Neuronal stem cell (in vitro differentiated cells): ENCODE results near the gene ZNF350.
A peak's percentile ranks its signal among the peaks of the same experiment; 100 is the strongest.
"Not testable (repeated sequence)": the region's sequence is repeated elsewhere in the genome, so short reads cannot be mapped to it uniquely, and the experiment has no call there.

ENCODE experiments used
- DNase-seq: peaks from one replicate; pipeline ENCODE4 v3.0.0-alpha.2; 2013; ENCODE audit warnings: low spot score
- H2AFZ ChIP-seq: one replicate; pipeline ENCODE4 v1.6.1; 2013; ENCODE audit warnings: mild to moderate bottlenecking, low read length, inconsistent platforms
- H2AK5ac ChIP-seq: 2 replicates; pipeline ENCODE4 v1.6.1; 2013; ENCODE audit warnings: low read depth, mild to moderate bottlenecking, inconsistent platforms, low read length, moderate library complexity, mixed read lengths
- H2BK120ac ChIP-seq: 2 replicates; pipeline ENCODE4 v1.6.1; 2013; ENCODE audit warnings: low read depth, mild to moderate bottlenecking, inconsistent platforms, low read length, moderate library complexity, mixed read lengths
- H2BK12ac ChIP-seq: one replicate; pipeline ENCODE4 v1.6.1; 2013; ENCODE audit warnings: low read length, inconsistent platforms
- H2BK15ac ChIP-seq: 2 replicates; pipeline ENCODE4 v1.6.1; 2013; ENCODE audit warnings: mild to moderate bottlenecking, low read length, inconsistent platforms, mixed read lengths
- H2BK5ac ChIP-seq: one replicate; pipeline ENCODE4 v1.6.1; 2013; ENCODE audit warnings: inconsistent platforms, mild to moderate bottlenecking, low read length, moderate library complexity
- H3K14ac ChIP-seq: one replicate; pipeline ENCODE4 v1.6.1; 2013; ENCODE audit warnings: low read length, inconsistent platforms
- H3K18ac ChIP-seq: 2 replicates; pipeline ENCODE4 v1.6.1; 2013; ENCODE audit warnings: low read length, inconsistent platforms
- H3K23ac ChIP-seq: 2 replicates; pipeline ENCODE4 v1.6.1; 2013; ENCODE audit warnings: low read depth, mild to moderate bottlenecking, mixed read lengths, low read length, inconsistent platforms; ENCODE audit not compliant: poor library complexity
- H3K27ac ChIP-seq: replicated peaks from 3 replicates; pipeline ENCODE4 v1.5.1; 2013; ENCODE audit warnings: low read length, inconsistent platforms
- H3K27me3 ChIP-seq, 3 experiments: 2 replicates each; pipeline ENCODE4 v1.6.1; 2013; ENCODE audit warnings: low read length in 3 of 3, mild to moderate bottlenecking in 2 of 3, inconsistent platforms in 1 of 3, low read depth in 1 of 3, mixed read lengths in 1 of 3, moderate library complexity in 1 of 3; ENCODE audit not compliant: control insufficient read depth in 3 of 3, insufficient read depth in 3 of 3
- H3K36me3 ChIP-seq, 2 donors: replicated peaks in 1 of 2; 2 replicates each; pipeline ENCODE4 v1.6.1; 2013; ENCODE audit warnings: low read length in 2 of 2; ENCODE audit not compliant: control insufficient read depth in 2 of 2, insufficient read depth in 2 of 2
- H3K4ac ChIP-seq: 2 replicates; pipeline ENCODE4 v1.6.1; 2013; ENCODE audit warnings: inconsistent platforms, mild to moderate bottlenecking, low read length, moderate library complexity
- H3K4me1 ChIP-seq, 2 donors: 1 replicate in 1 of 2; 2 replicates in 1 of 2; pipeline ENCODE4 v1.6.1; 2013; ENCODE audit warnings: low read length in 2 of 2, low read depth in 1 of 2; ENCODE audit not compliant: control insufficient read depth in 2 of 2, insufficient read depth in 1 of 2
- H3K4me2 ChIP-seq: one replicate; pipeline ENCODE4 v1.6.1; 2013; ENCODE audit warnings: mild to moderate bottlenecking, low read length, inconsistent platforms; ENCODE audit not compliant: insufficient read depth, poor library complexity, severe bottlenecking
- H3K4me3 ChIP-seq, 2 donors: 2 replicates each; pipeline ENCODE4 v1.5.1; 2013; ENCODE audit warnings: low read length in 2 of 2, mild to moderate bottlenecking in 2 of 2, inconsistent platforms in 1 of 2, moderate library complexity in 1 of 2
- H3K79me1 ChIP-seq: one replicate; pipeline ENCODE4 v1.6.1; 2013; ENCODE audit warnings: low read depth, mild to moderate bottlenecking, inconsistent platforms, low read length, moderate library complexity
- H3K9ac ChIP-seq: one replicate; pipeline ENCODE4 v1.6.1; 2013; ENCODE audit warnings: mild to moderate bottlenecking, low read depth, low read length, inconsistent platforms; ENCODE audit not compliant: poor library complexity
- H3K9me3 ChIP-seq, 2 donors: replicated peaks in 1 of 2; 2 replicates each; pipeline versions ENCODE3 to v1.6.1; 2013; ENCODE audit warnings: low read length in 2 of 2, mild to moderate bottlenecking in 2 of 2, inconsistent platforms in 1 of 2, low read depth in 1 of 2, mixed read lengths in 1 of 2, moderate library complexity in 1 of 2; ENCODE audit not compliant: control insufficient read depth in 2 of 2, insufficient read depth in 1 of 2
- H4K8ac ChIP-seq: one replicate; pipeline ENCODE4 v1.6.1; 2013; ENCODE audit warnings: low read depth, mild to moderate bottlenecking, inconsistent platforms, low read length, moderate library complexity
- H4K91ac ChIP-seq: one replicate; pipeline ENCODE4 v1.6.1; 2013; ENCODE audit warnings: low read length, low read depth, mild to moderate bottlenecking, inconsistent platforms; ENCODE audit not compliant: poor library complexity
- WGBS, 2 donors: extraction: QIAGEN DNeasy Blood & Tissue Kit; methylation state at CpG; one replicate each; pipeline ENCODE4 v1.1.7; 2013; ENCODE audit warnings: missing lambda C conversion rate in 2 of 2, mixed read lengths in 1 of 2; ENCODE audit not compliant: insufficient read length in 2 of 2, insufficient replicate concordance in 1 of 2; ENCODE audit errors: extremely low coverage in 2 of 2; 5-methylcytosine and 5-hydroxymethylcytosine counted together

Gene ZNF350

DNA sequence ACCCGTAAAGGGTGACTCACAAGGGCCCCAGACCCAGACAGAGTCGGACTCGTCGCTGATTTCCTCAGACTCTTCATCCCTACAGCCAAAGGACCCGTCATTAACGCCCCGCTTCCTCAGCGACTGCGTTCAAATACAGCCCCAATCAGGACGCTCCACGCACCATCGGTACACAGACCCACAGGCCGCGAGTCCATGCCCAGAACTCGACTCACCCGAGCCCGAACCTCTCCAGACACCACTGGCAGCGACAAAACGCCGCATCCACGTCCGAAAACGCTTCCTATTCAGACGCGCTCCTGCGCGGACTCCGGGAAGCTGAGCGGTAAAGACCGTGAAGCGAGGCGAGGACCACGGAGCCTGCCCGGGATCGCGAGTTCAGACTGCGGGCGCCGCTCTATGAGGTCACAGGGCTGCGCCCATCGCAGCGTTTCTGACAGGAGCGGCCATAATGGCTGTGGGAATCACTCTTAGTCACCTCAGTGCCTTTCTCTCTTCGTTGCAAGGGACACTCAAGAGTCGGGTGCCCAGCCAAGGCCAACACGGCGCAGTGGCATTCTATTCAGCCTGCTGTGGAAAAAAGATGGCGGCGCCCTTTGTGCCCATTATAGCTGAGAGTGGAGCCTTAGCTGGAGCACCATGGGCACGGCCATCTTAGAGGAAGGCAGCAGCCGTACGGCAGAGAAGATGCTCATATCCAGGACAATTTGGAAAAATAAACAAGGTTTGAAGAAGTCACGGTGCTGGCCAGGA is 41.6 kb upstream of the ZNF350 start, which contains the start of gene ZNF614:
TSS of gene ZNF614 (minus strand) at position 353 of the 753 bp plus-strand sequence. CDS start 2,634 bp downstream, outside the sequence.
- H3K14ac ChIP-seq = peak within 1 kb of the TSS; percentile 4
- H3K4ac ChIP-seq = no peak within 1 kb of the TSS
- H3K9me3 ChIP-seq = peaks cover 8 to 80% of the 10 kb centered on the region in 2 donors
- no peaks in the 10 kb centered on the region for H3K27me3 ChIP-seq
- H3K4me1 ChIP-seq = no peaks in the 10 kb centered on the region
- peak within 1 kb of the TSS; percentile 65 for H3K4me2 ChIP-seq
- no peak within 1 kb of the TSS for H4K91ac ChIP-seq
- H2BK120ac ChIP-seq = no peak within 1 kb of the TSS
- peak within 1 kb of the TSS; percentile 88 for H3K27ac ChIP-seq
- no peak within 1 kb of the TSS for H2BK15ac ChIP-seq
- DNase-seq = peak; percentile 79
- H2BK12ac ChIP-seq = no peak within 1 kb of the TSS
- peak within 1 kb of the TSS; percentile 84 to 99 for H3K4me3 ChIP-seq
- peak within 1 kb of the TSS; percentile 76 for H2BK5ac ChIP-seq
- H2AFZ ChIP-seq = peak within 1 kb of the TSS; percentile 95
- no peak within 1 kb of the TSS for H4K8ac ChIP-seq
- peak within 1 kb of the TSS; percentile 90 for H3K9ac ChIP-seq
- peaks cover 2% of the 10 kb centered on the region for H3K79me1 ChIP-seq
- H2AK5ac ChIP-seq = peak within 1 kb of the TSS; percentile 67
- peak within 1 kb of the TSS; percentile 96 for H3K18ac ChIP-seq
- peaks cover 16 to 54% of the 10 kb centered on the region in 2 donors for H3K36me3 ChIP-seq
- H3K23ac ChIP-seq = peak within 1 kb of the TSS; percentile 38
- WGBS, 2 donors = no CpG with 5 or more reads among the region's 53 CpGs

DNA sequence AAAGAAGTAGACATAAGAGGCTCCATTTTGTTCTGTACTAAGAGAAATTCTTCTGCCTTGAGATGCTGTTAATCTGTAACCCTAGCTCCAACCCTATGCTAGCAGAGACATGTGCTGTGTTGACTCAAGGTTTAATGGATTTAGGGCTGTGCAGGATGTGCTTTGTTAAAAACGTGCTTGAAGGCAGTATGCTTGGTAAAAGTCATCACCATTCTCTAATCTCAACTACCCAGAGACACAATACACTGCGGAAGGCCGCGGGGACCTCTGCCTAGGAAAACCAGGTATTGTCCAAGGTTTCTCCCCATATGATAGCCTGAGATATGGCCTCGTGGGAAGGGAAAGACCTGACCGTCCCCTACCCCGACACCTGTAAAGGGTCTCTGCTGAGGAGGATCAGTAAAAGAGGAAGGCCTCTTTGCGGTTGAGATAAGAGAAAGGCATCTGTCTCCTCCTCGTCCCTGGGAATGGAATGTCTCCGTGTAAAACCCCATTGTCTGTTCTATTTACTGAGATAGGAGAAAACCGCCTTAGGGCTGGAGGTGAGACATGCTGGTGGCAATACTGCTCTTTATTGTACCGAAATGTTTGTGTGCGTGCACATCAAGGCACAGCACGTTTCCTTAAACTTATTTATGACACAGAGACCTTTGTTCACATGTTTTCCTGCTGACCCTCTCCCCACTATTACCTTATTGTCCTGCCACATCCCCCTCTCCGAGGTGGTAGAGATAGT is 39.8 kb upstream of the ZNF350 start:
- no CpG with 5 or more reads among the region's 15 CpGs for whole genome bisulfite sequencing, 2 donors

DNA sequence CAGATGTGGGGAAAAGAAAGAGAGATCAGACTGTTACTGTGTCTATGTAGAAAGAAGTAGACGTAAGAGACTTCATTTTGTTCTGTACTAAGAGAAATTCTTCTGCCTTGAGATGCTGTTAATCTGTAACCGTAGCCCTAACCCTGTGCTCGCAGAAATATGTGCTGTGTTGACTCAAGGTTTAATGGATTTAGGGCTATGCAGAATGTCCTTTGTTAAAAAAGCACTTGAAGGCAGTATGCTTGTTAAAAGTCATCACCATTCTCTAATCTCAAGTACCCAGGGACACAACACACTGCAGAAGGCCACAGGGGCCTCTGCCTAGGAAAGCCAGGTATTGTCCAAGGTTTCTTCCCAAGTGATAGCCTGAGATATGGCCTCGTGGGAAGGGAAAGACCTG is 37.8 kb upstream of the ZNF350 start:
- DNase-seq, H4K8ac ChIP-seq, H3K14ac ChIP-seq, H3K18ac ChIP-seq, H3K9ac ChIP-seq, H2AK5ac ChIP-seq, H3K23ac ChIP-seq, H3K4ac ChIP-seq, H2BK15ac ChIP-seq, H2BK5ac ChIP-seq, H3K4me1 ChIP-seq, H3K27ac ChIP-seq, H2AFZ ChIP-seq, H3K4me2 ChIP-seq, H4K91ac ChIP-seq, H2BK12ac ChIP-seq, H3K27me3 ChIP-seq, H2BK120ac ChIP-seq, H3K79me1 ChIP-seq, H3K4me3 ChIP-seq: not testable (repeated sequence)
- peaks cover 21 to 65% of the 10 kb centered on the region in 2 donors for H3K36me3 ChIP-seq
- H3K9me3 ChIP-seq = peaks cover 9 to 76% of the 10 kb centered on the region in 2 donors
- WGBS, 2 donors = no CpG with 5 or more reads among the region's 4 CpGs

More for the DNA sequence above, 39.8 kb upstream of the ZNF350 start:
- not testable (repeated sequence) for H3K23ac ChIP-seq, H3K4me2 ChIP-seq, H2BK15ac ChIP-seq, H3K4me3 ChIP-seq, H3K18ac ChIP-seq, H2AFZ ChIP-seq, H4K91ac ChIP-seq, H2BK5ac ChIP-seq, H3K27ac ChIP-seq, H2AK5ac ChIP-seq, H3K14ac ChIP-seq, H3K79me1 ChIP-seq, H3K27me3 ChIP-seq, H2BK120ac ChIP-seq, H4K8ac ChIP-seq, H3K4ac ChIP-seq, H3K9ac ChIP-seq, H2BK12ac ChIP-seq, H3K4me1 ChIP-seq, DNase-seq
- H3K9me3 ChIP-seq = peaks cover 12 to 76% of the 10 kb centered on the region in 2 donors
- H3K36me3 ChIP-seq = peaks cover 16 to 51% of the 10 kb centered on the region in 2 donors

DNA sequence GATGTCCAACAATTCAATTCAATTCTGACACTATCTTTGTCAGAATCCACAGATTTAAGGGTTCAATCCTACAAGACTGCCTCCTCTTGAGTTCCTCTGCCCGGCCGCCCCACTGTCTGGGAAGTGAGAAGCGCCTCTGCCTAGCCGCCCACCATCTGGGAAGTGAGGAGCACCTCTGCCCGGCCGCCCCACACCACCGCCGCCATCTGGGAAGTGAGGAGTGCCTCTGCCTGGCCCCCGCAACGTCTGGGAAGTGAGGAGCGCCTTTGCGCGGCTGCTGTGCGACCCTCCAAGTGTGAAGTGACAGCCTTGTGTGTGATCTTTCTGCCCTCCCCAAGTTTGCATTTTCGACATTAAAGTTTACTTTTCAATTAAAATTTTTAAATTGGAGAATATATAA is 35.6 kb upstream of the ZNF350 start:
- Histone ChIP-seq H3K27me3 (no peaks in the 10 kb centered on the region), H3K4me2 (no peak overlapping the region), H3K4me1 (no peaks in the 10 kb centered on the region), H2BK12ac (no peak overlapping the region), H3K9me3 (peaks cover 12 to 93% of the 10 kb centered on the region in 2 donors), H3K36me3 (peaks cover 27 to 88% of the 10 kb centered on the region in 2 donors), H4K8ac (no peak overlapping the region), H2BK120ac (no peak overlapping the region), H4K91ac (no peak overlapping the region), H2AK5ac (no peak overlapping the region), H2BK5ac (no peak overlapping the region), H3K23ac (no peak overlapping the region), H2BK15ac (no peak overlapping the region), H3K14ac (no peak overlapping the region), H3K27ac (no peak overlapping the region), H3K18ac (no peak overlapping the region), H3K79me1 (no peaks in the 10 kb centered on the region), H2AFZ (no peak overlapping the region), H3K4me3 (no peak overlapping the region), H3K4ac (no peak overlapping the region), H3K9ac (no peak overlapping the region)
- WGBS, 2 donors = no CpG with 5 or more reads among the region's 15 CpGs
- DNase-seq = no peak
